Measurements from ENCODE around the gene BIVM.

Gene BIVM

DNA sequence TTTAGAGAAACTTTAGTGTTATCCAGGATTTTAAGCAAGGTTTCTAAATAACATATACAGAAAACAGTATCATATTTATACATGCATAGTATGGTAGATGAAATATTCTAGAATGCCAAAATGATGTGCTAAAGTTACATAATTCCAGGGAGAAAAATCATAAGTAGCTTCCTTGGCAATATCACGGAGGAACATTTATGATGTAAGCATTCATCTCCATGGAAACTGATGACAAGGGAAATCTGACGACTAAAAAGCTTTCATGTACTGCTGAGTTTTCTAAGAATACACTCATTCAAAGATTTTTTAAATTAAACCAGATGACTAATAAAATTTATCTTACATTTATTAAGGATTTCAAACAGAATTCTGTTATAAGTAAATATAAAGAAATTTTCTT lies 30.0 kb upstream of the BIVM start:
- TF ChIP-seq, protein P1, sequence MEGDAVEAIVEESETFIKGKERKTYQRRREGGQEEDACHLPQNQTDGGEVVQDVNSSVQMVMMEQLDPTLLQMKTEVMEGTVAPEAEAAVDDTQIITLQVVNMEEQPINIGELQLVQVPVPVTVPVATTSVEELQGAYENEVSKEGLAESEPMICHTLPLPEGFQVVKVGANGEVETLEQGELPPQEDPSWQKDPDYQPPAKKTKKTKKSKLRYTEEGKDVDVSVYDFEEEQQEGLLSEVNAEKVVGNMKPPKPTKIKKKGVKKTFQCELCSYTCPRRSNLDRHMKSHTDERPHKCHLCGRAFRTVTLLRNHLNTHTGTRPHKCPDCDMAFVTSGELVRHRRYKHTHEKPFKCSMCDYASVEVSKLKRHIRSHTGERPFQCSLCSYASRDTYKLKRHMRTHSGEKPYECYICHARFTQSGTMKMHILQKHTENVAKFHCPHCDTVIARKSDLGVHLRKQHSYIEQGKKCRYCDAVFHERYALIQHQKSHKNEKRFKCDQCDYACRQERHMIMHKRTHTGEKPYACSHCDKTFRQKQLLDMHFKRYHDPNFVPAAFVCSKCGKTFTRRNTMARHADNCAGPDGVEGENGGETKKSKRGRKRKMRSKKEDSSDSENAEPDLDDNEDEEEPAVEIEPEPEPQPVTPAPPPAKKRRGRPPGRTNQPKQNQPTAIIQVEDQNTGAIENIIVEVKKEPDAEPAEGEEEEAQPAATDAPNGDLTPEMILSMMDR (IDR thresholded peaks at IDR 0.05; ENCODE audit: low read depth, low read length) = no peak
- DNase-seq (ENCODE audit: low read depth, low spot score) = no peak
- in situ Hi-C loops (cut with HindIII; ENCODE audit: low sequenced_read_pairs) = no loop called here
- H3K4me3 ChIP-seq (ENCODE audit: low read depth, low read length) = no peak overlapping the region

DNA sequence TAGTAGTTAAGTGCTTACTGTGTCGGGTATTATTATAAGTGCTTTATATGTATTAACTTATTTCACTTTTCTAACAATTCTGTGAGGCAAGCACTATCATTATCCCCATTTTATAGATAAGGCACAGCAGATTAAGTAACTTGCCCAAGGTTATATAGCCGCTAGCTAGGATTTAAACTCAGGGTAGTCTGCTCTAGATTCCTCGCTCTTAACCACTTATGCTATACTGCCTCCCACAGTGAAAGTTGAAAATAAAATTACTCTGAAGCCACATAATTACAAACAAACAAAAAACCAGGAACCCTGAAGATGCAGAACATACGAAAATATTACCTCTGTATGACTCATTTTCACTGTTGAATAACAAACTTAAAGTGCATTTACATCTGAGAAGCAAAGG lies 29.2 kb upstream of the BIVM start:
- in situ Hi-C loops (cut with HindIII; ENCODE audit: low sequenced_read_pairs) = no loop called here
- no peak for DNase-seq (ENCODE audit: low read depth, low spot score)

DNA sequence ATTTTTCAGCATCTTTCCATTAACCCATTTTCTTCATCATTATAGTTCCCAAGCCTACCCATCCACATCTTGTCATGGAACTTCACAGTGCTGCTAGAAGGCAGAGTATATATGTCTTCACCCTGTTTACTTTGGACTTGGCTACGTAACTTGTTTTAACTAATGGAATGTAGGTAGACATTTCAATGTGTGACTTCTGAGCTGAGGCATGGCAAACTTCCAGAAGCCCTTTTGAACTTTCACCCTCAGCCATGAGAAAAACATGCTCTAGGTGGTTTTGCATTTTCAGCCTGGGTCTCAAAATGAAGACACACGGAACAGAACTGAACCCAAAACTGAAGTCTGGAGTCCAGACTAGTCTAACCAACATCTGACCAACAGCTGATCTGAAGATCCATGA lies 28.5 kb upstream of the BIVM start:
- in situ Hi-C loops (cut with HindIII; ENCODE audit: low sequenced_read_pairs) = no loop called here
- TF ChIP-seq, protein P1 (IDR thresholded peaks at IDR 0.05; ENCODE audit: low read depth, low read length) = no peak
- no peak for DNase-seq (ENCODE audit: low read depth, low spot score)
- H3K4me3 ChIP-seq (ENCODE audit: low read depth, low read length) = no peak overlapping the region

More for the DNA sequence above, 29.2 kb upstream of the BIVM start:
- TF ChIP-seq, protein P1 (IDR thresholded peaks at IDR 0.05; ENCODE audit: low read depth, low read length) = no peak
- H3K4me3 ChIP-seq (ENCODE audit: low read depth, low read length) = no peak overlapping the region

DNA sequence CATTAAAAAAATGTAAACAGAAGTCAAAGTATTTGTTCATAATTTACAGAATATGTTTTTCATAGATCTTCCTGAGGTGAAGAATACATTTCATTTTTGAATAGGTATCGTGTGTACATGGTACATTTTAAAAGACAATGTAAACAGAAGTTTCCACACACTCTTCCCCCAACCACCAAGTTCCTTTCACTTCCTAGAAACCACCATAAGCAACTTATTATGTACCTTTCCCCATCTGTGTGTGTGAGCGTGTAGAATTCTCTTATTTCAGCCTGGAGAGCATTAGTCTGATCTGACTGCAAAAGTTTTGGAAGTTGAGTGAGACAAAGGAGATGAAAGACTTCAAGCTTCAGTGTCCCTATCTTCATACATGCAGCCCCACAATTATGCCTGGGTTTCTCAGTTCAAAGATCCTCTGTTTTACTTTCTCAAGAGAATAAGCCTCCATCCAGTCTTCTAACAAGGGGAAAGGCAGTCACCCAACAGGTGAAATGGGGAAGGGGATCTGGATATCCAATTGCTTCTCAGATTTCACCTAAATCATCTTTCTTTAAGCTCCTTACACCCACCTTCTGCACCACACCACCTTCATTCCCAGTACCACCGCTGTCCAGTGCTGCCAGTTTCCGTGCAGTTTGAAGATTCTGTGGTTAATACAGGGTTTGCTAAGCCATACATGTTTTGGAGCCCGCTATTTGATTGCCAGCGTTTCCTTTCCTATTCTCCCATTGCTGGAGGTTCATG lies 27.4 kb upstream of the BIVM start:
- TF ChIP-seq, protein P1 (IDR thresholded peaks at IDR 0.05; ENCODE audit: low read depth, low read length) = no peak
- DNase-seq (ENCODE audit: low read depth, low spot score) = no peak
- in situ Hi-C loops (cut with HindIII; ENCODE audit: low sequenced_read_pairs) = no loop called here
- H3K4me3 ChIP-seq (ENCODE audit: low read depth, low read length) = no peak overlapping the region

DNA sequence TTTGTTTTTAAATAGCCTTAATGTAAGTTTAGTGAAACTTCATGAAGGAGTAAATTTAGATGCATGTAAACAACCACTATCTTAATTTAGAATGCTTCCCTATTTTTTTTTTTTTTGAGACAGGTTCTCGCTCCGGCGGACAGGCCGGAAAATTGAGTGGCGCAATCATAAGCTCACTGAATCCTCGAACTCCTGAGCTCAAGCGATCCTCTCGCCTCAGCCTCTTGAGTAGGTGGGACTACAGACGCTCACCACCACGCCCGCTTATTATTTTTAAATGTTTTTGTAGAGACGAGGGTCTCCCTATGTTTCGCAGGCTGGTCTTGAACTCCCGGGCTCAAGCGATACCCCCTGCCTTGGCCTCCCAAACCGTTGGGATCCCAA lies 26.9 kb upstream of the BIVM start:
- no peak for DNase-seq (ENCODE audit: low read depth, low spot score)
- TF ChIP-seq, protein P1 (IDR thresholded peaks at IDR 0.05; ENCODE audit: low read depth, low read length) = no peak
- no peak overlapping the region for H3K4me3 ChIP-seq (ENCODE audit: low read depth, low read length)
- in situ Hi-C loops (cut with HindIII; ENCODE audit: low sequenced_read_pairs) = no loop called here

DNA sequence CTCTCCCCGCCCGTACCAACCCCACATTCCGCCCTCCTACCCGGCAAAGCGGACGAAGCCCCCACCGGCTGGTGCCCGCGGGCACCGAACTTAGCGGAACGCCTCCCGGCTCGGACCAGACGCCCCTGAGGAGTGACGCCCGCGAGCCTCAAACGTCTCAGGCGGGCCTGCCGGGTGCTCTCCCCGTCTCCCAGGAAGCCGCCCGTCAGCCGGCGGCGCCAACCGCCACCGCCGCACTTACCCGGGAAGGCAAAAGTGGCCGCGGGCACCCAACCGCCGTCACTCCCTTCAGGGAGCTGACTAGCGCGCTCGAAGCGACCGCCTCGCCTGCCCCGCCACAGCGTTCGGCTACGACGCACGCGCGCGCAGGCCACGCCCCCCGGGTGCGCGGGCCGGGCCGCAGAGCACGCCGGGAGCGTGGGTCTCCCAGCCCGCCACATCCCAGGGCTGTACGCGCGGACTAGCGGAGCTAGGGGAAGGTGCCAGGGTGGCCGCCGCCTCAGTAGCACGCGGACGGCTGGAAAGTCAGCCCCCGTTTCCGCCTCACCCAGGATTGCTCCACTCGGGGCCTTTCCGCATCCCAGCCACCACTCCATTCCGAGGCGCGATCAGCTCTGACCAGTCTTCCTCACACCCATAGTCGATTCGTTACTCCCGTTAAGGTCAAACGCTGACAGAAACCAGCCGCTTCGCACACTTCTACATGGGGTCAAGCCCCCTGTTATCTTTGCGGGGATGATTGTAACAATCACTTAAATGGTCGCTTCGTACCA lies 25.3 kb upstream of the BIVM start, which contains the start of gene TEX30:
Gene TEX30 (minus strand): TSS at position 346 of the 773 bp plus-strand sequence. CDS start 3,760 bp downstream, outside the sequence.
- TF ChIP-seq, protein P1 (IDR thresholded peaks at IDR 0.05; ENCODE audit: low read depth, low read length) = no peak
- in situ Hi-C loops (cut with HindIII; ENCODE audit: low sequenced_read_pairs) = no loop called here

More for the DNA sequence above, 25.3 kb upstream of the BIVM start, which contains the start of gene TEX30:
- H3K4me3 ChIP-seq (ENCODE audit: low read depth, low read length) = peak within 1 kb of the TSS; percentile 75
- peak; percentile 83 for DNase-seq (ENCODE audit: low read depth, low spot score)

All from astrocyte of the spinal cord (primary cell).